MG63 (cell line): Measurements from ENCODE around the gene NRP2. TPM values are rescaled to one million over a fixed set of nuclear protein-coding genes. Genes with fewer than 3 reads are reported as not detected.
A peak's percentile ranks its signal among the peaks of the same experiment; 100 is the strongest.

Experiments
- DNase-seq: peaks from one replicate; pipeline ENCODE4 v3.0.0-alpha.2; 2020
- H3K27me3 ChIP-seq: fragments of 250-450 bp; sonication (Bioruptor Pico); 2 replicates; pipeline ENCODE4 v1.5.1; 2020; ENCODE audit warnings: mild to moderate bottlenecking, moderate library complexity
- H3K36me3 ChIP-seq: fragments of 250-450 bp; sonication (Bioruptor Pico); 2 replicates; pipeline ENCODE4 v1.5.1; 2020; ENCODE audit warnings: mild to moderate bottlenecking, moderate library complexity
- H3K4me3 ChIP-seq: fragments of 250-450 bp; sonication (Bioruptor Pico); 2 replicates; pipeline ENCODE4 v1.5.1; 2020; ENCODE audit warnings: mild to moderate bottlenecking, moderate library complexity
- H3K9me3 ChIP-seq: fragments of 250-450 bp; sonication (Bioruptor Pico); 2 replicates; pipeline ENCODE4 v1.5.1; 2020; ENCODE audit warnings: mild to moderate bottlenecking, moderate library complexity
- total RNA-seq: library from RNA; depleted of rRNA; stranded (reverse); fragments of >200 nt; shearing (Covaris generic); gene quantifications from 2 replicates; pipeline ENCODE4 v1.2.3, GENCODE V29; 2014; ENCODE audit warnings: low replicate concordance

Gene NRP2
- total RNA-seq, 1 experiment from 2014 or later = 3.5 TPM

GRCh38 chr2:205730701-205731582, 48.6 kb downstream of the NRP2 start:
- Histone ChIP-seq H3K27me3 (no peaks in the 10 kb centered on the region), H3K4me3 (no peak overlapping the region), H3K36me3 (no peaks in the 10 kb centered on the region), H3K9me3 (no peaks in the 10 kb centered on the region)
- peak; percentile 49 for DNase-seq

GRCh38 chr2:205731583-205731981, 49.3 kb downstream of the NRP2 start:
- no peaks in the 10 kb centered on the region for H3K36me3 ChIP-seq
- DNase-seq = no peak

DNA sequence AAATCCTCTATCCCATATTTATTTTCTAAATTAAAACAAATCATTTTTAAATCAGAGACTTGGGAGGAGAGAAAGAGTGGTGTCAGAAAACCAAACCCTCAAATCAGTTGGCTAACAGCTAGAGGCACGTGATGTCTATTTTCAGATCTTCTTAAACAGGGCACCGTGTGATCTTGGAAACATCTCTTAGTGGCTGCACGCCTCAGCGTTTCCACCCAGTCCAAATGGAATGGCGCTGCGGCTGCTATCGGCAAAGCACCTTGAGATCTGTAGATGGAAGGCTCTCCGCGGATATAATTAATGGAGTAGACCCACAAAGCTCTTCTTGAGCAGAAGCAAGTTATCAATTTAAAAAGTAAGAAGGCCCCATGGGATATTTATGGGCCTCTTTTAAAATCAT, 50.0 kb downstream of the NRP2 start:
- H3K27me3 ChIP-seq = no peaks in the 10 kb centered on the region
- DNase-seq = no peak
- H3K36me3 ChIP-seq = no peaks in the 10 kb centered on the region
- no peaks in the 10 kb centered on the region for H3K9me3 ChIP-seq
- H3K4me3 ChIP-seq = no peak overlapping the region

More at GRCh38 chr2:205731583-205731981, 49.3 kb downstream of the NRP2 start:
- Histone ChIP-seq H3K27me3 (no peaks in the 10 kb centered on the region), H3K9me3 (no peaks in the 10 kb centered on the region), H3K4me3 (no peak overlapping the region)

DNA sequence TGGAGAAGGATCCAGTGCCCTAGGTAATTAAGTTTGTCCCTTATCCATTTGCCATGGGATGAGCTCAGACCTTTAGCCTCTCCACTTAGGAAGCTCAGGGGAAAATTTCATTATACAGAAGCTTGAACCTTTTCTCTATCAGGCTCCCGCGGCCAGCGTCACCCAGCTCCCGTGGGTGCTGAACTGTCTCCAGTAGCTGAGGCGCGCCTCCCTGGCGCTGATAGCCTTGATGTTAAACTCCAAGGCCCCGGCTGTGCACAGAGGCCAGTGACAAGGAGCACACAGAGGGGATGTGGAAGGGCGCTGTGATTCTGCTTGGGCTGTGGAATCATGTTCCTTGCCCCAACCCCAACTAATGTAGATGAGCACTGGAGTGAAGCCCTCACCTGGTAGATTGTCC, 50.8 kb downstream of the NRP2 start:
- Histone ChIP-seq H3K36me3 (no peaks in the 10 kb centered on the region), H3K27me3 (no peaks in the 10 kb centered on the region), H3K9me3 (no peaks in the 10 kb centered on the region), H3K4me3 (no peak overlapping the region)
- no peak for DNase-seq

GRCh38 chr2:205733648-205734047, 51.3 kb downstream of the NRP2 start:
- H3K27me3 ChIP-seq = no peaks in the 10 kb centered on the region
- no peaks in the 10 kb centered on the region for H3K9me3 ChIP-seq
- H3K4me3 ChIP-seq = no peak overlapping the region
- no peak for DNase-seq
- no peaks in the 10 kb centered on the region for H3K36me3 ChIP-seq

DNA sequence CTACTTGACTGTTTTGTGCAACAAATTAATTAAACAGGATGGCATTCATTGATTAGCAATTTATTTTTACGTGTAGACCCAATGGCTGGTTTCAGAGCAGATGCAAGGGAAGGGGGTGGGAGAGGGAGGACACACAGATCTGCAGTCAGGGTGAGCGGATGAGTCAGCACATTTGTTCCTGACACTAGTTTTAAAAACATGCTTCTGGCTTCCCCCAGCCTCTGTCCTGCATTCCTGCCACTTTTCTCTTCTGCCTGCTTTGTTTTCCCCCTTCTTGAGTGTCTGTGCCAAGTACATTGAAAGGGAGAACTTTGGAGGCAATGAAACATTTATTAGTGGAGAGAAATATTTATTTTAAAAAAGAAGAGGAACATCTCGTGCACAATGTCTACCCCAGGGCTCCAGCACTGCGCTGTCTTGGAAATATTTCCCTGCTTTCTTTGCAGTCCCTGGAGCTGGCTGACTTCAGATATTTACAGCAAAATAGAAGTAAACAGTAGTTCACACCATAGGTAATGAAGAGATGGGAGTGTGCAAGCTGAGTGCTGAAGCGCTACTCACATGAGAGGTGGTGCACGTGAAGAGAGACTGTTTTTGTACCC, 52.2 kb downstream of the NRP2 start:
- Histone ChIP-seq H3K27me3 (no peaks in the 10 kb centered on the region), H3K9me3 (no peaks in the 10 kb centered on the region), H3K4me3 (no peak overlapping the region), H3K36me3 (no peaks in the 10 kb centered on the region)
- peak; percentile 74 for DNase-seq

GRCh38 chr2:205738117-205738968, 56.0 kb downstream of the NRP2 start:
- H3K9me3 ChIP-seq = no peaks in the 10 kb centered on the region
- no peaks in the 10 kb centered on the region for H3K36me3 ChIP-seq
- no peak overlapping the region for H3K4me3 ChIP-seq
- DNase-seq = no peak
- no peaks in the 10 kb centered on the region for H3K27me3 ChIP-seq

GRCh38 chr2:205739620-205740019, 57.3 kb downstream of the NRP2 start:
- Histone ChIP-seq H3K27me3 (no peaks in the 10 kb centered on the region), H3K9me3 (no peaks in the 10 kb centered on the region), H3K4me3 (no peak overlapping the region), H3K36me3 (no peaks in the 10 kb centered on the region)
- no peak for DNase-seq

DNA sequence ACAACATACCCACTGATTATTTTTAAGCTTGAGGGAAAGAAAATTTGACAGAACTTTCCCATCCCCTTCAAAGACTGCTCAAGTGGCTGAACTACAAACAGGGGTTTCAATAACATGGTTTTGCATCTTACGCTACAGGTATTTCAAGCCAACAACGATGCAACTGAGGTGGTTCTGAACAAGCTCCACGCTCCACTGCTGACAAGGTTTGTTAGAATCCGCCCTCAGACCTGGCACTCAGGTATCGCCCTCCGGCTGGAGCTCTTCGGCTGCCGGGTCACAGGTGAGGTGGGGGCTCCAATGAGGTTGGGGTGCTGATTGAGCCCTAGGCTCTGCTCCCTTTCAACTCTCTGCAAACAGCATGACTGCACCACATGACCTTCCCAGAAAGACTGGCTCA, 58.1 kb downstream of the NRP2 start:
- no peak for DNase-seq
- H3K36me3 ChIP-seq = no peaks in the 10 kb centered on the region
- no peak overlapping the region for H3K4me3 ChIP-seq
- no peaks in the 10 kb centered on the region for H3K9me3 ChIP-seq
- no peaks in the 10 kb centered on the region for H3K27me3 ChIP-seq

DNA sequence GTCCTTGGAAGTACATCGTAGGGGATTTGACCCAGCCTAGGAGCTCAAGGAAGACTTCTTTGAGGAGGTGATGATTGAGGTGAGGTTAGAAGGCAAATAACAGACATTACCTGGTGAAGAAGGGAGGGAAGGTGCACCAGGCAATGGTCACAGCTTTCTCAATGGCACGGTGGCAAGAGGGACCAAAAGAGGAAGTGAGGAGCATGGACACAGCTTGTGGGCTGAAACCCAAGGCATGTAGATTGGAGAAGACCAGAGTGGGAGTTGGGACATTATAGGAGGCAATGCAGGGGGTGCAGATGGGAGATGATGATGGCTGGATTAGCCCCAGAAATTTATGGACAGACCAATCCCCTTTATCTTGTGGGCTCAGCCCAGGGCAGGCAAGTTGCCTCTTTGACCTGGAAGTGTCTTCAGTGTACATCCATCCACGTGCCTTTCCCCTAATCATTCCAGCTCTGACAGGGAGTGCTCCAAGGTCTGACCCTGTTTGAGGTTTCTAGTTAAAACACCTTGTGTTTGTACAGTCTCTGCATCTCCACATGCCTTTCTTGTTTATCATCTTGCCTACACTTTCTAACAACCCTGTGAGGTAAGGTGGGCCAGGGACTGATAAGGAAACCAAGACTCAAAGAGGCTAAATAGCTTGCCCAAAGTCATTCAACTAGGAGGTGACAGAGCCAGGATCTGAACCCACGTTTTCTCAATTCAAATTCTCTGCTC, 59.1 kb downstream of the NRP2 start:
- Histone ChIP-seq H3K36me3 (no peaks in the 10 kb centered on the region), H3K4me3 (no peak overlapping the region), H3K9me3 (no peaks in the 10 kb centered on the region), H3K27me3 (no peaks in the 10 kb centered on the region)
- DNase-seq = no peak

GRCh38 chr2:205743137-205743536, 60.8 kb downstream of the NRP2 start:
- no peaks in the 10 kb centered on the region for H3K36me3 ChIP-seq
- H3K9me3 ChIP-seq = no peaks in the 10 kb centered on the region
- H3K27me3 ChIP-seq = no peaks in the 10 kb centered on the region
- no peak for DNase-seq
- no peak overlapping the region for H3K4me3 ChIP-seq

DNA sequence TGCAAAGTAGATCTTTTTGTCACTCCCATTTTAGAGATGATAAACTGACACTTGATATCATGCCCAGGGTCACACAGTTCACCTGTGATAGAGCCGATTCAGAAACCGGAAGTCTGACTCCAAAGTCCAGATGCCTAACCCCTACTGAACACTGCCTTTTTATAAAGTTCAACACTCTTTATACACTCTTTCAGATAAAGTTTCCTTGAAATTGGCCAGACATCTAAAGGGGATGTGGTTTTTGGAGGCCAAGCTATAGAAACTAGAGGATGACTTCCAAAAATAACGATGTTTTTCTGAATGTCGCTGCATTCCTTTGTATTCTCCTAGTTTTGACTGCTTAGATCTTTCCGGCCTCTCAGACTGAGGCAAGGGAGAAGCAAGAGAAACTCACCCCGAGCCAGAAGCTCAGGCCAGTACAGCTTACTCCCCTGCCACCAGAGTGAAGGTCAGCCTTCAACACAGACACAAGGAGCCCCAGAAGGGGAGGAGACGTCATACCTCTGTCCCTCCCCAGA, 61.8 kb downstream of the NRP2 start:
- H3K36me3 ChIP-seq = no peaks in the 10 kb centered on the region
- DNase-seq = no peak

DNA sequence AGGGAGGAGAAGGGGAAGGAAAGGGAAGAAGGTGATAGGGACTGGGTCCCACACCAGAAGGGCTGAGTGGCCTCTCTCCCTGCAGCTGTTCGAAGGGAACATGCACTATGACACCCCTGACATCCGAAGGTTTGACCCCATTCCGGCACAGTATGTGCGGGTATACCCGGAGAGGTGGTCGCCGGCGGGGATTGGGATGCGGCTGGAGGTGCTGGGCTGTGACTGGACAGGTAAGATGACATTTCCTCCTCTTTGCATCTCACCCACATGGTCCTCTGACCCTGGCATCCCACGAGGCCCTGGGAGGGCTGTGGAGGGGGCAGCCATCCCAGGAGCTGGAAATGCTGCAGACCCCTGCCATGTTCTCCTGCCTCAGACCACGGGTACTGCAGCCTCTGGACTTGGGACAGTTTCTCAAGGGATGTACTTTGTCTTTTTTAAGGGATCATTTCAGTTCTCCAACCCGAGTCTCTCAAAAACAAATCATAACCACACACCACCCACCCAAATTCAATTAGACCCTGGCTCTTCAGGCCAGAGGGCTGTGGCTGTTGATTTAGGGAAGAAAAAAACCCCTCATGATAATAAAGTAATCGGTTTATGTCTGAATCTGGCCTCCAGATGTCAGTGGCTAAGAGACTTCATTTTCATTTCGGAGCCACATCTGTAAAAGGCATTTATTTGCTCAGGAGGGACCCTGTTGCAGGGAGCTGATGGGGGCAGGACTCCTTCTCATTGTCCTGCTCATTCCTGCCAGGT, 63.5 kb downstream of the NRP2 start:
- no peaks in the 10 kb centered on the region for H3K36me3 ChIP-seq
- no peaks in the 10 kb centered on the region for H3K27me3 ChIP-seq
- H3K9me3 ChIP-seq = no peaks in the 10 kb centered on the region
- H3K4me3 ChIP-seq = no peak overlapping the region
- DNase-seq = no peak

More for the DNA sequence above, 61.8 kb downstream of the NRP2 start:
- Histone ChIP-seq H3K4me3 (no peak overlapping the region), H3K9me3 (no peaks in the 10 kb centered on the region), H3K27me3 (no peaks in the 10 kb centered on the region)

DNA sequence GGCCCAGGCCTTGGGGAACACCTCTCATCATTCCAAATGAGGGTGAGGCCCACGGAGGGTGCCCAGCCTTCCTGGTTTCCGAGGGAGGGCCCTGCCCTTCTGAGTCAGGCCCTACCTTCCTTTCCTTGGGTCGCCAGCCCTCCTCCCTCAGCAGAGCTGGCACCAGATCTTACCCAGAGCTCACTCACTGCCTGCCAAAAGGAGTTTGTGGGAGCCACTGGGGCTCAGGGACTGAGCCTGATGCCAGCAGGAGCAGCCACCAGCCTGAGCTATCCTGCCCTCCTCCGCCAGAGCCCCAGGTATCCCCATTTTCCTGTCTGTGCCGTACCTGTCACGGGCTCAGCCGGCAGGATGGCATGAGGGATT, 64.1 kb downstream of the NRP2 start:
- H3K4me3 ChIP-seq = no peak overlapping the region
- H3K9me3 ChIP-seq = no peaks in the 10 kb centered on the region
- no peaks in the 10 kb centered on the region for H3K27me3 ChIP-seq
- no peaks in the 10 kb centered on the region for H3K36me3 ChIP-seq
- DNase-seq = peak; percentile 59

DNA sequence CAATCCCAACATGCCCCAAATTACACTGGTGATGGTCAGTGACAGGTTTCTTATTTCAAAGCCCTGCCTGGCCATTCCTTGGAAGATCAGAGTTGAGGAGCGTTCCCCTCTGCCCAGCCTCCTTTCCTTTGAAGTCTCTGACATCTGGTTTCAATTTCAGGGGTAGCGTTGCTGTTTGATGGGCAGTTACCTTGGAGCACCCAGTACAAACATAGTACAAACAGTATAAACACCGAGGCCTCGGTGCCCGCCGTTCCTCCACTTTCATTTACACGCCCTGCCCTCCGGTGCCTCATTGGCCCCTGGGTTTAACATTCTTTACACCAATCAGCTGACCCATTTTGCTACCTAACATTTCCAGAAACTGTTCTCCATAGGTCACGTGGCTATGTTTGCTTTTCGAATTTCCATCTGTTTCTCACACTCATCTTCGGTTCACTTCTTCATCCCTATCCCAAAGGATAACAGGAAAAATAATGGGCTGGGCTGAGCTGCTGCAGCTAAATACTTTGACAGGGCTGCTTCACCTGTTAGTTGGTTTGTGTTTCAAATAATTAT, 65.6 kb downstream of the NRP2 start:
- DNase-seq = no peak
- no peaks in the 10 kb centered on the region for H3K27me3 ChIP-seq
- no peaks in the 10 kb centered on the region for H3K9me3 ChIP-seq
- no peak overlapping the region for H3K4me3 ChIP-seq
- no peaks in the 10 kb centered on the region for H3K36me3 ChIP-seq

- no peaks in the 10 kb centered on the region for H3K27me3 ChIP-seq
- DNase-seq = peak; percentile 45
- no peaks in the 10 kb centered on the region for H3K9me3 ChIP-seq
- no peak overlapping the region for H3K4me3 ChIP-seq
- H3K36me3 ChIP-seq = no peaks in the 10 kb centered on the region
These were observed 66.3 kb downstream of the NRP2 start for GRCh38 chr2:205748639-205749038.
